HG03432 (cell line): ENCODE data around the gene NDUFAF8.

ENCODE experiments used
- ATAC-seq: cut with Tn5 transposase; IDR thresholded peaks from one replicate; pipeline ENCODE4 v1.9.1; 2021; ENCODE audit warnings: mild to moderate bottlenecking, moderate library complexity; ENCODE audit not compliant: unreplicated experiment

Gene NDUFAF8

GRCh38 chr17:81250286-81251093, 11.4 kb downstream of the NDUFAF8 start:
- no peak for ATAC-seq

- no peak for ATAC-seq
These were observed 12.1 kb downstream of the NDUFAF8 start for GRCh38 chr17:81251094-81251708.

GRCh38 chr17:81251709-81252301, 12.7 kb downstream of the NDUFAF8 start:
- no peak for ATAC-seq

GRCh38 chr17:81252326-81252986, 13.3 kb downstream of the NDUFAF8 start:
- ATAC-seq = no peak

- ATAC-seq = no peak
These were observed 13.8 kb downstream of the NDUFAF8 start for GRCh38 chr17:81252987-81253329.

- ATAC-seq = no peak
These were observed 14.4 kb downstream of the NDUFAF8 start for GRCh38 chr17:81253358-81254131.

GRCh38 chr17:81254955-81255717, 16.0 kb downstream of the NDUFAF8 start:
- ATAC-seq = no peak

- ATAC-seq = no peak
These were observed 17.5 kb downstream of the NDUFAF8 start for GRCh38 chr17:81256616-81257015.

- no peak for ATAC-seq
These were observed 18.4 kb downstream of the NDUFAF8 start for GRCh38 chr17:81257533-81257932.

GRCh38 chr17:81258292-81258691, 19.2 kb downstream of the NDUFAF8 start:
- ATAC-seq = no peak

GRCh38 chr17:81259058-81259605, 20.0 kb downstream of the NDUFAF8 start:
- no peak for ATAC-seq

- no peak for ATAC-seq
These were observed 21.1 kb downstream of the NDUFAF8 start for GRCh38 chr17:81260171-81260570.

- no peak for ATAC-seq
These were observed 21.5 kb downstream of the NDUFAF8 start for GRCh38 chr17:81260641-81261040.

GRCh38 chr17:81261096-81261495, 22.0 kb downstream of the NDUFAF8 start:
- ATAC-seq = no peak

GRCh38 chr17:81261582-81262336, 22.6 kb downstream of the NDUFAF8 start:
- ATAC-seq = no peak

GRCh38 chr17:81263371-81264181, 24.5 kb downstream of the NDUFAF8 start:
- no peak for ATAC-seq

GRCh38 chr17:81264640-81265039, 25.5 kb downstream of the NDUFAF8 start:
- no peak for ATAC-seq

GRCh38 chr17:81265576-81265975, 26.5 kb downstream of the NDUFAF8 start:
- no peak for ATAC-seq
